Activated CD8-positive, alpha-beta memory T cell treated with anti-CD3 and anti-CD28 coated beads for 1 hour (primary cell): Measurements from ENCODE around the gene CLIP1.

ENCODE experiments used
- DNase-seq, 2 donors: peaks; one replicate each; pipeline ENCODE4 v3.0.0-alpha.2; 2020; ENCODE audit warnings: low read depth in 1 of 2; ENCODE audit errors: extremely low read depth in 1 of 2

The CLIP1 gene

GRCh38 chr12:122322501-122322900 lies 100.0 kb downstream of the CLIP1 start:
- DNase-seq: no peak

- DNase-seq: no peak
Observed at GRCh38 chr12:122318607-122319605, 103.6 kb downstream of the CLIP1 start.

DNA sequence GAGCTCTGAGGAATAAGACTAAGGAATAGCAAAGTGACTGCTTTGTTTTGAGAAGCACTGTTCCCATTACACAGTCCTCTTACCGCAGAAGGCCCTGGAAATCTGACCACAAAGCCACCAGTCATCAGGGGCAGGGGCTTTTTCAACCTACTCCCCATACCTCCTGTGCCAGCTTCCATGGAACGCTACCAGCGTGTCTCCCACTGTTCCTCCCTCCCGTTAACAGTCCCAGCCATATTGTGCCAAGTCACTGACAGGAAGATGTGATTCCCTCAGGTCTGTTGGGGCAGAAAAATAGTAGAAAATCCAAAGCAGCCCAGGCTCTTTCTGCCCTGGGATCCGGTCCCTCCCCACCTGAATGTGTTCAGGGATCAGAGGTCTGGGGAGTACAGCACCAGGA lies 109.5 kb downstream of the CLIP1 start:
- no peak for DNase-seq

GRCh38 chr12:122311696-122312095 lies 110.8 kb downstream of the CLIP1 start:
- no peak for DNase-seq

- no peak for DNase-seq
Observed at GRCh38 chr12:122310626-122311333, 111.7 kb downstream of the CLIP1 start.

- no peak for DNase-seq
Observed at GRCh38 chr12:122309564-122310121, 112.8 kb downstream of the CLIP1 start.

DNA sequence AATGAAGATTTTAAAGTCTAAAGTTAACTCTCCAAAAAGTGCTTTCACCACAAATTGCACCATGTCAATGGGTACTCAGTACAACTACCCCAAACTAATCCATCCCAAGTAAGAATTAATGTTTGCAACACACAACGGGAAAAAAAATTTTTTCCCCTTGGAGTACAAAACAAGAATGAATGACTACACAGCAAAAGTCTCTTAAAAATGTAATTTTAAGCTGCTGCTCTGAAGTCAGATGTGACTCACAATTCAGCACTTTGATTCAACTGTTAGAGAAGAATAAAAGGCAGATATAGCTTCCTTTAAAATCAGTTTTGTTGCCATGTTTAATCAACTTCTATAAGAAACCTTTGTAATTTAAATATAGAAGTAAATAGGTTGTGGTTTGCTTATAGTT lies 113.7 kb downstream of the CLIP1 start:
- DNase-seq: no peak

- no peak for DNase-seq
Observed at GRCh38 chr12:122306407-122306806, 116.1 kb downstream of the CLIP1 start.

- no peak for DNase-seq
Observed at GRCh38 chr12:122304924-122305323, 117.5 kb downstream of the CLIP1 start.

DNA sequence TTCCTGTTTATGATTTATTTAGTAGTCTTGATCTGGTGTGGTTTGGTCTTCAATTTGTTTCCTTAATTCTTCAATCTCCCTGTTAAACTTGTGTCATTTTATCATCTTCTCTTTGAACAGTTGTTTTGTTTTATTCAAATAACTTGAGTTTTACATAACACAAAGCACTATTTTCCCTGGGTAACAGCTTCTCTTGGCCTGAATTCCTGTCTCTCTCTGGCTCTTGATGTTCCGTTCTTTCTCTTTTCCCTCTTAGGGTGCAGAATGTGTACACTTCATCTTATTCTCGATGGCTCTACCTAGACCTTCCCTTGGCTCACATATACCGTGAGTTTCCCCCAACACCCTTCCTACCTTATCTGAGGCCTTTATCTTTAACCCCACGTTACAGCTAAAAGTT lies 119.4 kb downstream of the CLIP1 start:
- no peak for DNase-seq

GRCh38 chr12:122298071-122298748 lies 124.3 kb downstream of the CLIP1 start:
- no peak for DNase-seq

DNA sequence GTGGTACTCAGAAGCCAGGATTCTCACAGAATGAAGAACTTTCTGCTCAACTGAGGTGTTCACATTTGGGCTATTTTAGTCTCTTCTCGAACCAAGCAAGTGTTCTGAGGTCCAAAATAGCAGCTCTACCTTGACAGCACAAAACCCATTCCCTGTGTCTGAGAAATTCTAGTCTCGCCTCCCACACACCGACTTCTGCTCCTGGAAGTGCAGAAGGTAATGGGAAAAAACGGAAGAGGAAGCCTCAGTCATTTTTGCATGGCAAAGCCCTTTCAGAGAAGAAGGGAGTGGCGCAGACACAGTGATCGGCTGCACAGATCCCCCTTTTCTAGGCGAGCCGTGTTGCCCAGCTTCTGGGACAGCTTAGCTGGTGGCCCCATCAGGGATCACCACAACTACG lies 125.0 kb downstream of the CLIP1 start:
- DNase-seq: no peak

- DNase-seq: no peak
Observed at GRCh38 chr12:122295877-122296276, 126.6 kb downstream of the CLIP1 start.

DNA sequence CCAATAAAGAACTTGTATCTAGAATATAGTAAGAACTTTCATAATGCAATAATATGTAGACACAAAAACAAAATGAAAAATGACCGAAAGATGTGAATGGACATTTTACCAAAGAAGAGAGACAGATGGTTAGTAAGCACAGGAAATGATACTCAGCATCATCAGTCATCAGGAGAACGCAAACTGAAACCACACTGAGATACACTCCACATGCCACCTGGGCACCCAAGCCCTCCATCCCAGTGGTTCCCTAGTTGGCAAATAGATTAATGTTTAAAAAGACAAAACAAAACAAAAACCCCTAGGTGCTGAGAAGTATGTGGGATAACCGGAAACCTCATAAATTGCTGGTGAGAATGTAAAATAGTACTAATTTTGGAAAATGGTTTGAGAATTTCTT lies 129.4 kb downstream of the CLIP1 start:
- no peak for DNase-seq

DNA sequence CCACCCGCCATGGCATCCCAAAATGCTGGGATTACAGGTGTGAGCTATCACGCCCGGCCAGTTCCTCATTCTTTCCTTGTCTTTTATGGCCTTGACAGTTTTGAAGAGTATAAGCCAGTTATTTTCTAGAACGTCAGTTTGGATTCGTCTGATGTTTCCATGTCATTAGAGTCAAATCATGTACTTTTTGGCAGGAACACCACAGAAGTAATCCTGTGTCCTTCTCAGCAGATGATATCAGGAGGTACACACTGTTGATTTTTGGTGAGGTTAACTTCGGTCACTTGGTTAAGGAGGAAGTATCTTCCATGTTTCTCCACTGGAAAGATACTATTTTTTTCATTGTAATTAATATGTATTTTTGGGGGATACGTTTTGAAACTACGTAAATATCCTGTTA lies 131.0 kb downstream of the CLIP1 start:
- DNase-seq: no peak

DNA sequence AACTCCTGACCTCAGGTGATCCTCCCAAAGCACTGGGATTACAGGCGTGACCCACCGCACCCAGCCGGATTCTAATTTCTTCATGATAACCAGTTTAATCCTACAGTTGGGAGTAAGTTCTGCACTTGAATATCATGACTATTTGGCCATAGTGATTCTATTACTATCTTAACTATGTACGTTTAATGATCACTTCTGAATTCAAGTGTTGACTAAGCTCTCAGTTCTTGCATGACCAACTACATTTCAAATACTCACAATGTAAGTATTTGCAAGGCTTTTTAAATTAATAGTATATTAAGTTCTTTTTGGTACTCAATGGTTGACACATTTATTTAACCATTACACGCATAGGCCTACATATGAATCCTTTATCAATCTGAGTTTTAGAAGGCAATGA lies 138.8 kb downstream of the CLIP1 start:
- no peak for DNase-seq

DNA sequence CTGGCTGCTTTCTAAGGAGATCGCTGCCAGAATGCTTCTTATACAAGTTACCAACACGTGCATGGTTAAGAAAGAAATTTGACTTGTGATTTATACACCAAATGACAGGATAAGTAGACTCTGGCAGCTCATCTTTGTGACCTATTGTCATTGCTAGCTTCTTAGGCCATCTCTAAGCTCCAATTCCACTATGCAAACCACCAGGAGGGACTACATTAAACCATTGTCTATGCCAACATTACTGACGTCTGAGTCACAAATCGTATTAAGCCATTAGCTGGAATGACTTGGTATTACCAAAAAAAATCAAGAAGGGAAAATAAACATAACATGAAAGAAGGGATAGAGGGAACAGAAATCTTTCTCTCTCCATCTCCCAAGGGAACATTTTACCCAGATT lies 140.4 kb downstream of the CLIP1 start:
- no peak for DNase-seq

DNA sequence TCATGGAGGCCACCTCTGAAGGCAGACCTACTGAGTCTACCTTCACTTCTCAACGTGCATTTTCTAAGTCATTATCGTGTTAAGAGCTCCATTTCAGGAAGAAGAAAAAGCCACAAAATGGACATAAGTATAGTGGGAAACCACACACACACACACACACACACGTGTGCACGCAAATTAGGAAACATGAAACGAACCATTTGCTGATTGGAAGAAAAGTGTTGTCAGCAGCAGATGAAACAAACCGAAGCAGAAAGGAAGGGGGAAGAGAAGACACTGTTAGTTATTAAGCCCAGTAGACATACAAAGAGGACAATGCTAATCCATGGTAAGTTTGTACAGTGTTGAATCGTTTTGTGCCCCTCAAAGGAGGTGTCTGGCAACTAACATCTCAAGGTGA lies 146.2 kb downstream of the CLIP1 start:
- no peak for DNase-seq

- no peak for DNase-seq
Observed at GRCh38 chr12:122275459-122275858, 147.0 kb downstream of the CLIP1 start.

DNA sequence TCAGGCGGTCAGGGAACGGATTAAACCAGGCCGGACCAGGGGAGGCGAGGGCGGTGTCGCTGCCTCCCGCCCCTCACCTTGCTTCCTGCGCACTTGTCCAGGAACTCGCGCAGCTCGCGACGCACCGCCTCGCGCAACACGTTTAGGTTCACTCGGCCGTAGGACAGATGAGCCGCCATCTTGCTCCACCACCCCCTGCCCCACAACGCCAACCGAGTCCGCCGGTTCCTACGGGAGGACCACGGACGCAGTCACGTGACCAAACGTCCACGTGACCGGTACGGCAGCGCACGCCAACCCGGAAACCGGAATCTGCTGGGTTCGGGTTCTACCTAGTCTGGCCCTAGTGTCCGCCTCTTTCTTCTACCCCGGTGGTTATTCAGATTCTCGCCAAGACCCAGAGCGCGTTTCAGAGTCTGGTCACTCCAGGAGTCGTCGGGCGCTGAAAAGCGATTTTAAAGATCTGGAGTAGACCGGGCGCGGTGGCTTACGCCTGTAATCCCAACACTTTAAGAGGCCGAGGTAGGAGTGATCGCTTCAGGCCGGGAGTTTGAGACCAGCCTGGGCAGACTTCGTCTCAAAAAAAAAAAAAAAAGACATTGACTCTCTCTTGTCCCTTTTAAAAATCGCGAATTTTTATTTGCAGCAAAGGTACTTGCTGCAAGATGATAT lies 156.1 kb downstream of the CLIP1 start, which contains the start of gene VPS33A:
TSS of gene VPS33A (minus strand) at position 265 of the 672 bp plus-strand sequence. CDS start at position 179, 86 bp downstream.
- peak; percentile 76 to 83 for DNase-seq

- DNase-seq: no peak
Observed at GRCh38 chr12:122265886-122266229, 156.6 kb downstream of the CLIP1 start.
